Measurements from ENCODE around the gene DNAJB2. TPM values are rescaled to one million over a fixed set of nuclear protein-coding genes. Genes with fewer than 3 reads are reported as not detected.

DNAJB2 gene
- total RNA-seq, 6 experiments from 2014 or later, result 32.6 to 52.1 (median 39.9) TPM

DNA sequence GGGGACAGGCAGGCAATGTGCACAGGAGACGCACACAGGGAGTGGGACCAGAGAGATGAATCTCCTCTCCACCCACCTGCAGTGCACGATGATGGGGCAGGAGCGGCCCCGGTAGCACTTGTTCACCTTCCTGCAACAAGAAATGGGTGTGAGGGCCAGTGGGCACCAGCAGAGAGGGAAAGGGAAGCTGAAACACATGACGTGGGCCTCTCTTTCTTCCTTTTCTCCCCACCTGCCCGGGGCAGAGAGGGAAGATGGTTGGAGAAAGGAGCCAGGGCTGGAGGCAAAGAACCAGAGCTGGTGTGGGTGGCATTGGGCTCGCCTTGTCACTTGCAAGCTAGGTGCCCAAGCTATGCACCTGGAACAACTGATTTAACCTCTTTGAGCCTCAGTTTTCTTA, 12.2 kb downstream of the DNAJB2 start:
- no peaks in the 10 kb centered on the region for H3K36me3 ChIP-seq
- DNase-seq (no peak), ATAC-seq (no peak)
- H3K4me1 ChIP-seq, result peaks cover 0 to 2% (median 0%) of the 10 kb centered on the region in 4 donors
- TF ChIP-seq POLR2A (IDR thresholded peaks at IDR 0.05), result no peak
- TF ChIP-seq, protein P1, sequence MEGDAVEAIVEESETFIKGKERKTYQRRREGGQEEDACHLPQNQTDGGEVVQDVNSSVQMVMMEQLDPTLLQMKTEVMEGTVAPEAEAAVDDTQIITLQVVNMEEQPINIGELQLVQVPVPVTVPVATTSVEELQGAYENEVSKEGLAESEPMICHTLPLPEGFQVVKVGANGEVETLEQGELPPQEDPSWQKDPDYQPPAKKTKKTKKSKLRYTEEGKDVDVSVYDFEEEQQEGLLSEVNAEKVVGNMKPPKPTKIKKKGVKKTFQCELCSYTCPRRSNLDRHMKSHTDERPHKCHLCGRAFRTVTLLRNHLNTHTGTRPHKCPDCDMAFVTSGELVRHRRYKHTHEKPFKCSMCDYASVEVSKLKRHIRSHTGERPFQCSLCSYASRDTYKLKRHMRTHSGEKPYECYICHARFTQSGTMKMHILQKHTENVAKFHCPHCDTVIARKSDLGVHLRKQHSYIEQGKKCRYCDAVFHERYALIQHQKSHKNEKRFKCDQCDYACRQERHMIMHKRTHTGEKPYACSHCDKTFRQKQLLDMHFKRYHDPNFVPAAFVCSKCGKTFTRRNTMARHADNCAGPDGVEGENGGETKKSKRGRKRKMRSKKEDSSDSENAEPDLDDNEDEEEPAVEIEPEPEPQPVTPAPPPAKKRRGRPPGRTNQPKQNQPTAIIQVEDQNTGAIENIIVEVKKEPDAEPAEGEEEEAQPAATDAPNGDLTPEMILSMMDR (IDR thresholded peaks at IDR 0.05), result no peak
- no peaks in the 10 kb centered on the region for H3K27me3 ChIP-seq
- no peak overlapping the region for H3K4me3 ChIP-seq
- H3K27ac ChIP-seq, result no peak overlapping the region
- H3K9me3 ChIP-seq, result no peaks in the 10 kb centered on the region
- 70% methylated on average over 2 of the region's 7 CpGs for WGBS (ENCODE audit: insufficient coverage, low coverage, low lambda C conversion rate, missing lambda C conversion rate)
- intact Hi-C loops (cut with DNase I), result loop anchor here in 1 of 2 donors (10.0 kb wide), 2 partner anchors 67 to 267 kb away; partner anchors contain the start of genes ANKZF1 and ATG9A

DNA sequence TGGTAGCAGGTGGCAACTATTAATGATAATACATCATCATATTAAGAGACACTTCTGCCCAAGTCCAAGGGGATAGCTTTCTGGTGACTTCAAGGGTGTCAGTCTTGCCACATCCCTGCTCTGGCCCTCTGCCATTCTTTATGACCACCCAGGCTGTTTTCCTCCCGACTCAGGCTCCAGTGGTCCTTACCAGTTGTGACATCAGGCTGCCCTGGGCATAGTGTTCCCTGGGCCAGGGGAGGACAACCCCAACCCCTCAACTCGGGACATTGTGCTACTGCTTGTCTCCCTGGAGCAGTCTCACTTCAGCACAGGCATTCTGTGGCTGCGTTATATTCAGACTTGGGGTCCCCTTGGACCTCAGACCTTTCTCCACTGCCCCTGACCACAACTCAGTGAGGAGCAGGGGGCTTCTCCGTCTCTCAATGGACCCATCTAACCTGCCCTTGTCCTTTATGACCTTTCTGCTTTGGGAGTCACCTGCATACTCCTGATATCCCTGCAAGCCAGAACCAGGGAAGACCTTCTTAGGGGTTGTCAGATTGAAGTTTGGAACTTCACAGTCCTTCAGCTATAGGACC, 12.8 kb downstream of the DNAJB2 start:
- no peak overlapping the region for H3K4me3 ChIP-seq
- TF ChIP-seq, protein P1 (IDR thresholded peaks at IDR 0.05), result no peak
- no peak for TF ChIP-seq POLR2A (IDR thresholded peaks at IDR 0.05)
- intact Hi-C loops (cut with DNase I), result loop anchor here in 1 of 2 donors (10.0 kb wide), 2 partner anchors 67 to 267 kb away; partner anchors contain the start of genes ANKZF1 and ATG9A

DNA sequence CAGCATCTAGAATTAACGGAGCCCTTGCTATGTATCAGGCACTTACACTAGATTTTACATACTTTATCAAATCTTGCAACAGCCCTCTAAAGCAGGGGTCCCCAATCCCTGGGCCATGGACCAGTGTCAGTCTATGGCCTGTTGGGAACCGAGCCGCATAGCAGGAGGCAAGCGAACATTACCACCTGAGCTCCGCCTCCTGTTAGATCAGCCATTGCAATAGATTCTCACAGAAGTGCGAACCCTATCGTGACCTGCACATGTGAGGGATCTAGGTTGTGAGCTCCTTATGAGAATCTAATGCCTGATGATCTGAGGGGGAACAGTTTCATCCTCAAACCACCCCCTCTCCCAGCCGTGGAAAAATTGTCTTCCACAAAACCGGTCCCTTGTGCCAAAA, 13.4 kb downstream of the DNAJB2 start:
- Histone ChIP-seq H3K4me1 (peaks cover 0 to 2% (median 0%) of the 10 kb centered on the region in 4 donors), H3K27me3 (no peaks in the 10 kb centered on the region), H3K36me3 (no peaks in the 10 kb centered on the region), H3K27ac (no peak overlapping the region), H3K4me3 (no peak overlapping the region), H3K9me3 (no peaks in the 10 kb centered on the region)
- TF ChIP-seq, protein P1 (IDR thresholded peaks at IDR 0.05), result no peak
- no peak for TF ChIP-seq POLR2A (IDR thresholded peaks at IDR 0.05)
- ATAC-seq, result no peak
- DNase-seq, result no peak
- intact Hi-C loops (cut with DNase I), result loop anchor here in 1 of 2 donors (10.0 kb wide), 2 partner anchors 68 to 268 kb away; partner anchors contain the start of genes ANKZF1 and ATG9A
- 73% methylated on average over 6 of the region's 9 CpGs for WGBS (ENCODE audit: insufficient coverage, low coverage, low lambda C conversion rate, missing lambda C conversion rate)

More for the DNA sequence above, 12.8 kb downstream of the DNAJB2 start:
- Histone ChIP-seq H3K36me3 (no peaks in the 10 kb centered on the region), H3K27ac (no peak overlapping the region), H3K4me1 (peaks cover 0 to 2% (median 0%) of the 10 kb centered on the region in 4 donors), H3K9me3 (no peaks in the 10 kb centered on the region), H3K27me3 (no peaks in the 10 kb centered on the region)
- no peak for ATAC-seq
- no peak for DNase-seq
- 53% methylated on average over 2 of the region's 4 CpGs for WGBS (ENCODE audit: insufficient coverage, low coverage, low lambda C conversion rate, missing lambda C conversion rate)

DNA sequence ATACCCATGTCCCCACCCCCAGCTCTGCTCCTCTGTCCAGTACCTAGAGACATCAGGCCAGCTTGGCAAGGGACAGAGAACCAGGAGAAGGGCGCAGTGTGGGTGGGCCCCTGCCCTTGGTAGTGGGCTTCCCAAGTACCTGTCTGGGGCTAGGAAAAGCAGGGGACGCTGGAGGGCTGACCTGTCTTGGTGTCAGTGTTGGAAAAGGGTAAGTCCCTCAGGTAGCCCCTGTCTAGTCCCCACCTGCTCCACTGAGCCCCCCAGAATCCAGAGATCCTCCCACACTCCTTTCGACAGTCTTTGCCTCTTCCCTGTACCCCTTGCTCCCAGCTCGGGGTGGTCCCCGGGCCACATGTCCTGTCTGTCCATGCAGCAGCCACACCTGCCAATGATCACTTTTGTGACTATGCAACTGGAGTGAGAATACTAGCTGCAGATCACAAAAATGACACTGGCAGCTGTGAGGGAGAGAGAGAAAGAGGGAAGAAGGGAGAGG, 14.6 kb downstream of the DNAJB2 start:
- no peak for ATAC-seq
- no peak overlapping the region for H3K27ac ChIP-seq
- H3K27me3 ChIP-seq, result no peaks in the 10 kb centered on the region
- H3K4me1 ChIP-seq, result peaks cover 0 to 2% (median 0%) of the 10 kb centered on the region in 4 donors
- DNase-seq, result no peak
- TF ChIP-seq, protein P1 (IDR thresholded peaks at IDR 0.05), result no peak
- no peak for TF ChIP-seq POLR2A (IDR thresholded peaks at IDR 0.05)
- 70% methylated on average over 5 of the region's 5 CpGs for WGBS (ENCODE audit: insufficient coverage, low coverage, low lambda C conversion rate, missing lambda C conversion rate)
- intact Hi-C loops (cut with DNase I), result loop anchor here in 1 of 2 donors (10.0 kb wide), 2 partner anchors 69 to 269 kb away; partner anchors contain the start of genes ANKZF1 and ATG9A
- H3K4me3 ChIP-seq, result no peak overlapping the region
- H3K9me3 ChIP-seq, result no peaks in the 10 kb centered on the region
- H3K36me3 ChIP-seq, result no peaks in the 10 kb centered on the region
